Brain microvascular endothelial cell (primary cell): ENCODE data around the gene POC1A.

Source experiments
- DNase-seq: peaks from one replicate; pipeline ENCODE4 v3.0.0-alpha.2; 2020
- H3K27ac ChIP-seq: fragments of 250-450 bp; sonication (Bioruptor Pico); 2 replicates; pipeline ENCODE4 v1.5.1; 2020; ENCODE audit warnings: mild to moderate bottlenecking, moderate library complexity
- H3K27me3 ChIP-seq: fragments of 250-450 bp; sonication (Bioruptor Pico); replicated peaks from 2 replicates; pipeline ENCODE4 v1.5.1; 2020; ENCODE audit warnings: mild to moderate bottlenecking
- H3K36me3 ChIP-seq: fragments of 250-450 bp; sonication (Bioruptor Pico); replicated peaks from 2 replicates; pipeline ENCODE4 v1.5.1; 2020; ENCODE audit warnings: mild to moderate bottlenecking
- H3K4me3 ChIP-seq: 2 replicates; pipeline ENCODE4 v1.5.1; 2011; ENCODE audit warnings: low read depth, mild to moderate bottlenecking, control low read depth, low read length, moderate library complexity
- in situ Hi-C: cut with HindIII; loops from 2 replicates; pipeline ENCODE4 v1.10.0; 2017; ENCODE audit warnings: low sequenced_read_pairs, low pct_ligation_motif_present
- TF ChIP-seq, protein P1 (sequence below): IDR thresholded peaks from 2 replicates; pipeline ENCODE4 v1.5.1; 2011; ENCODE audit warnings: low read depth, mild to moderate bottlenecking, moderate library complexity, low read length, control low read depth, inconsistent platforms; ENCODE audit errors: missing control alignments

The POC1A gene

DNA sequence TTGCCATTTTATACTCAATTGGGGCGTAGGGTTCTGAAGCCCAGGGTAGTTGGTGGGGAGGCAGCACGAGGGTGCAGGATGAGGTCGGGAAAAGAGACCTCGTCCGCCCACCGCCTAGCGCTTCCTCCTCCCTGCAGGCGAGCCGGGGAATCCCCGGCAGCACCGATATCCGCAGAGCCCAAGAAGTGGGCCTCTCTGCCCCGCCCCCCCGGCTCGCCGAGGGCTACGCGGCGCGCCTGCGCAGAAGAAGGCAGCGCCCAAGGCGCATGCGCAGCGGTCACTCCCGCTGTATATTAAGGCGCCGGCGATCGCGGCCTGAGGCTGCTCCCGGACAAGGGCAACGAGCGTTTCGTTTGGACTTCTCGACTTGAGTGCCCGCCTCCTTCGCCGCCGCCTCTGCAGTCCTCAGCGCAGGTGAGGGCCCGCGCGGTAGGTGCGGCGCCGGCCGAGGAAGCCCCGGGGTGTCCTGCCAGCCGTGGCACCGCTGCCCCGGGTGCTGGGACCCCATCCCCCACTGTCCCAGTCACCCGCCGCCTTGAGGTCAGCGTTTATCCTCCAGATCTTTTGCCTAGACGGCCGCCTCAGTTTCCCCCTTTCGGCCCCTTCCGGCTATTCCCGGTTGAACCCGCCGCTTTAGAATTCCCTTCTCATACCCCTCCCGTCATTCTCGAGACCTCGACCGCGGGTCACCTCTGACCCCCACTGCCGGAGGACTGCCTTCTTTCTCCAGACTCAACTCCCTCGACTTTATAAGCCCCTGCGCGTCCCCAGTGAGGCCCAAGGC lies 43.8 kb upstream of the POC1A start, which contains the start of gene ALAS1:
TSS of gene ALAS1 (plus strand) at position 319 of the 784 bp plus-strand sequence. CDS start 1,082 bp downstream, outside the sequence.
- TF ChIP-seq, protein P1, sequence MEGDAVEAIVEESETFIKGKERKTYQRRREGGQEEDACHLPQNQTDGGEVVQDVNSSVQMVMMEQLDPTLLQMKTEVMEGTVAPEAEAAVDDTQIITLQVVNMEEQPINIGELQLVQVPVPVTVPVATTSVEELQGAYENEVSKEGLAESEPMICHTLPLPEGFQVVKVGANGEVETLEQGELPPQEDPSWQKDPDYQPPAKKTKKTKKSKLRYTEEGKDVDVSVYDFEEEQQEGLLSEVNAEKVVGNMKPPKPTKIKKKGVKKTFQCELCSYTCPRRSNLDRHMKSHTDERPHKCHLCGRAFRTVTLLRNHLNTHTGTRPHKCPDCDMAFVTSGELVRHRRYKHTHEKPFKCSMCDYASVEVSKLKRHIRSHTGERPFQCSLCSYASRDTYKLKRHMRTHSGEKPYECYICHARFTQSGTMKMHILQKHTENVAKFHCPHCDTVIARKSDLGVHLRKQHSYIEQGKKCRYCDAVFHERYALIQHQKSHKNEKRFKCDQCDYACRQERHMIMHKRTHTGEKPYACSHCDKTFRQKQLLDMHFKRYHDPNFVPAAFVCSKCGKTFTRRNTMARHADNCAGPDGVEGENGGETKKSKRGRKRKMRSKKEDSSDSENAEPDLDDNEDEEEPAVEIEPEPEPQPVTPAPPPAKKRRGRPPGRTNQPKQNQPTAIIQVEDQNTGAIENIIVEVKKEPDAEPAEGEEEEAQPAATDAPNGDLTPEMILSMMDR, result peak; percentile 31
- peak within 1 kb of the TSS; percentile 44 for H3K27ac ChIP-seq
- DNase-seq, result peak; percentile 83
- in situ Hi-C loops, result no loop called here
- no peaks in the 10 kb centered on the region for H3K27me3 ChIP-seq
- peaks cover 17% of the 10 kb centered on the region for H3K36me3 ChIP-seq
- peak within 1 kb of the TSS; percentile 84 for H3K4me3 ChIP-seq

DNA sequence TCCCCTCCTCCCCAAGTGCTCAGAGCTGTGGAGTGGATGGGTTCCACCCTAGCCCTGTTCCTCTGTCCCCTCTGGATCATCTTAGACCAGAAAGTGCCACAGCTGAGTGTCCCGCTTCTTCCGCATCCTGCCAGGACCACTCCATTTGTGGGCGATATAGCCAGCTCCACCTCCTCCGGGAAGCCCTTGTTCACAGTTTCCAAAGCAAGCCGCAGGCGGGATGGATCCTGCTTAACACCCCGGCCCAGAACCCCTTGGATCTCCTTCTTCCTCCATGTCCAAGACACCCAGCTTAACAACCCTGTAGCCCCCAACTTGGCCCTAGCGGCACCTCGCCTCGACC lies 43.2 kb upstream of the POC1A start:
- in situ Hi-C loops, result no loop called here
- peak overlapping the region; percentile 84 for H3K4me3 ChIP-seq
- no peaks in the 10 kb centered on the region for H3K27me3 ChIP-seq
- TF ChIP-seq, protein P1, result no peak
- peak overlapping the region; percentile 19 for H3K27ac ChIP-seq
- no peak for DNase-seq
- H3K36me3 ChIP-seq, result peaks cover 11% of the 10 kb centered on the region

GRCh38 chr3:52196977-52197376 lies 42.8 kb upstream of the POC1A start:
- H3K27me3 ChIP-seq, result no peaks in the 10 kb centered on the region
- H3K27ac ChIP-seq, result no peak overlapping the region
- peaks cover 6% of the 10 kb centered on the region for H3K36me3 ChIP-seq
- in situ Hi-C loops, result no loop called here
- TF ChIP-seq, protein P1, result no peak
- no peak overlapping the region for H3K4me3 ChIP-seq
- DNase-seq, result no peak

DNA sequence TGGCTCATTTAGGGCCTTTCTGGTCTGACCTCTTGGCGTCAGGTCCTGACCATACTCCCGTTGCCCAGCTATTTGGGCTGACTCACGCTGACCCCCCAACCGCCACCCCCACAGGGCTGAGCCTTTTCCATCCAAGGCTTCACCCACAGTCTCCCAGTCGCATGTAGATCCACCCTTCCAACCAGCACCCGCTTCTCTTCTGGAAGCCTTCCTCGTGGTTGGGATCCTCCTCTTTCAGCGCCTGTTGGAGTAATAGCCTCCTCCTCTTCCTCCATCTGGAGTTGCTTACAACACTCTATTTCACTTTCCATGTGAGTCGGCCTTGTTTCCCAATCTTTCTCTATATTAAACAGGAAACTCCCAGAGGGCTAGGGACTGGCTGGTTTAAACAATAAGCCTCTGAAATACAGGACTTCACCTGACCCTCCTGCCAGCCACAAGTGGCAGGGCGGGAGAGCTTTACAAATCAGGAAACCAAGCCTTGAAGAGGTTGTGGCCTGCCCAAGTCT lies 41.7 kb upstream of the POC1A start:
- H3K27me3 ChIP-seq, result no peaks in the 10 kb centered on the region
- peaks cover 3% of the 10 kb centered on the region for H3K36me3 ChIP-seq
- in situ Hi-C loops, result no loop called here
- H3K4me3 ChIP-seq, result no peak overlapping the region
- H3K27ac ChIP-seq, result no peak overlapping the region
- TF ChIP-seq, protein P1, result no peak
- no peak for DNase-seq

- in situ Hi-C loops, result no loop called here
- Histone ChIP-seq H3K4me3 (no peak overlapping the region), H3K27me3 (no peaks in the 10 kb centered on the region), H3K27ac (no peak overlapping the region), H3K36me3 (peaks cover 3% of the 10 kb centered on the region)
- TF ChIP-seq, protein P1, result no peak
- no peak for DNase-seq
Observed at GRCh38 chr3:52195291-52195597, 41.0 kb upstream of the POC1A start.
